Measurements from ENCODE around the gene TXNDC8.

TXNDC8 gene

DNA sequence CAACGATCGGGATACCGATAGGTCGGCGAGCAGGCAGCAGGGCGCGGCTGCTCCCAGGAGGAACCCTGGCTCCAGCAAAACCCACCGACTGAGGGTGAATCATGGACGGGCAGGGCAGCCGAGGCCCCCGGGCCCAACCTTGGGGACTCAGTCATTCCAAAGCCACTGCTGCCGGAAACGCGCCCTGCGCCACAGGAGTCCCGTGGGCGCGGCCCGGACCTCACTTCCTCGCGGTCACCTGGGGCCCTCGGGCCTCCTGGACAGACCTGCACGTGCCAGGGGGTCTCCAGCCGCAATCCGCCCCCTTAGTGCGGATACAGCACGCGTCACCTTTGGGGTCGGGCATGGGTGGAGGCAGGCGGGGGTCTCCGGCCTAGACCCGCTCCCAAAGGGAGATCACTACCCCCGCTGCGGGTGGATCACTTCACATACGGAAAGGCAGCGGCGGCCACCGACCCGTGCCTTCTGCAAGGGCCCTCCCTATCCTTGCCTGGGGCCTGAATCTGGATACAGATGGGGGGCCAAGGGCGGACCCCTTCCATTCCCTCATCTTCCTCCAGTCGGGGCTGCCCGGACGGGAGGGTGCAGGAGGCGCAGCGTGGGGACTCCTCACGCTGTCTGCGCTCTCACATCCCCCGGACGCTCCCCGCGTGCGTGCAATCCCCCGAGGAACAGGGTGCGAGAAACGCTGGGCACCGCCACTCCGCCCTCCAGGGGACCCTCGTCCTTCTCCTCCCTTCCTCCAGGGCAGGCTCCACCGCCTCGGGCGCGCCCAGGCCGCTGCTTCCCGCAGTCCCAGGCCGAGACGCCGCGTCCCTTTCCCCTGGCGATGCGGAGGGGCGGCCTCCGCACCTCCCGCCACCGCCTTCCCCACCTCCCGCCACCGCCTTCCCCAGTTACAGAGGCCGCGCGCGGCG, 81.9 kb downstream of the TXNDC8 start:
- peak overlapping the region; percentile 98 for H3K27ac Mint-ChIP-seq
- DNase-seq (peak; percentile 49), ATAC-seq (replicated peaks) (peak; percentile 10 to 25)
- H3K27me3 Mint-ChIP-seq, result no peaks in the 10 kb centered on the region
- peaks cover 48 to 69% of the 10 kb centered on the region in 2 donors for H3K4me1 Mint-ChIP-seq
- H3K36me3 Mint-ChIP-seq, result peaks cover 39 to 52% of the 10 kb centered on the region in 2 donors
- no peaks in the 10 kb centered on the region for H3K9me3 Mint-ChIP-seq
- peak overlapping the region; percentile 94 for H3K4me3 Mint-ChIP-seq

DNA sequence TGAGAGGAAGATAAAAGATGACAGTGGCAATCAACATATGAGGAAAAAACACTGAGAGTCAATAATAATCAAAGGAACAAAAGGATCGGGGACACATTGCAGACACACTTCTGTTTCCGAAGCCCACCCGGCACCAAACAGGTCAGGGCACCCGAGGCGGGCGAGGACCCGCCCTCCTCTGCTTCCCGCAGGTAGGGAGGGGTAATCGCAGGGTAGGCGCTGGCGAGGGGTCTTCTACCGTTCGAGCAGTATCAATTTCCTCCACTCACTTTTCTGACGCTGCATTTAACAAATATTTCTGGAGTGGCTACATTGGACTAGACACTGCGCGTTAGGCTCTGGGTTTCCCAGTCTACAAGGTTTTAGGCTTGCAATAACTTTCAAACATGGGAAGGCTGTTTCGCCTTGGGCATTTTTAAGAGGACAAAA, 82.6 kb downstream of the TXNDC8 start:
- Mint-ChIP-seq H3K36me3 (peaks cover 39 to 57% of the 10 kb centered on the region in 2 donors), H3K4me3 (peak overlapping the region; percentile 94), H3K27ac (peak overlapping the region; percentile 98), H3K9me3 (no peaks in the 10 kb centered on the region), H3K27me3 (no peaks in the 10 kb centered on the region), H3K4me1 (peaks cover 46 to 72% of the 10 kb centered on the region in 2 donors)
- ATAC-seq (replicated peaks) (no peak), DNase-seq (no peak)

DNA sequence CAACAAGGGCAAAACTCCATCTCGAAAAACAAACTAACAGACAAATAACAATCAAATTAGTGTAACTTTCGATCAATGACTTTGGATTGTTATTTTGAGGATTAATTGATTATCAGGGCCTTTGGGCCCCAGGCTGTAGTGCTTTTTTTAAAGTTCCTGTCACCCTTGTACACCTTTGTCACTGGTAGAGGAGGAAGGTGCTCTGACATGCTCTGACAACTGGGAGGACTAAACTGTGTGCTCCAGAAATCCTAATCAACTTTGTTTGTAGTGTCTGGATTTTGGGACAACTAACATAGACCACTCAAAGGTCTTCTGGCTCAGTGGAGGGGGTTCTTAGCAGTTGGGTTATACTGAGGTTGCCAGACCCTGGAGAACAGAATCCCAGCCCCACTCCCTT, 83.2 kb downstream of the TXNDC8 start:
- DNase-seq (no peak), ATAC-seq (replicated peaks) (no peak)
- H3K4me3 Mint-ChIP-seq, result peak overlapping the region; percentile 94
- peaks cover 42 to 72% of the 10 kb centered on the region in 2 donors for H3K4me1 Mint-ChIP-seq
- H3K27me3 Mint-ChIP-seq, result no peaks in the 10 kb centered on the region
- no peaks in the 10 kb centered on the region for H3K9me3 Mint-ChIP-seq
- peaks cover 39 to 60% of the 10 kb centered on the region in 2 donors for H3K36me3 Mint-ChIP-seq
- peak overlapping the region; percentile 98 for H3K27ac Mint-ChIP-seq
